AG08395 (cell line): ENCODE measurements around the gene SELENOS.
A peak's percentile ranks its signal among the peaks of the same experiment; 100 is the strongest.

Experiments used
- DNase-seq: peaks from one replicate; pipeline ENCODE4 v3.0.0; 2012; ENCODE audit warnings: mixed read lengths, low spot score

Gene SELENOS

DNA sequence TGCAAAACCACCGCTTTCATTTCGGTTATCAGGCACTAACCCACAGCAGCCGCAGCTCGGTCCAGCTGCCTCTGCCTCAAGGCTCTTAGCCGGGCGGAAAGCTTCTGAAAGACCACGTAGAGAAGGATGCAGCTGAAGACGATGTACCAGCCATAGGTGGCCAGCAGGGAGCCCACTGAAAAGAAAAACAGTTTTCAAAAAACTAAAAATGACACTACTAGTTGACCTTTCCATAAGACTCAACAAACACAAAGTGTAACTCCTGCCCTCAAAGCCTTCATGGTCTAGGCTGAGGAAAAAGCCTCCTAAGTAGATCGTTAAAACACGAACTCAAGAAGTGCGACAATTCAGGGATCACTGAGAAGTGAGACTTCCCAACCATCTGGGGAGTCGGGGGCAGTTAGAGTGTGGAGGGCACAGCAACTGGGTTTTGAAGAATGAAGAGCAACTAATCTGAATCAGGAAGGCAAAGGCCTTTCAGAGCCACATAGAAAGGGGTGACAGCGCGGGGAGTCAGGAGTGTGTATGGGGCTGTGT, 716 bp downstream of the SELENOS start:
- DNase-seq, result no peak

DNA sequence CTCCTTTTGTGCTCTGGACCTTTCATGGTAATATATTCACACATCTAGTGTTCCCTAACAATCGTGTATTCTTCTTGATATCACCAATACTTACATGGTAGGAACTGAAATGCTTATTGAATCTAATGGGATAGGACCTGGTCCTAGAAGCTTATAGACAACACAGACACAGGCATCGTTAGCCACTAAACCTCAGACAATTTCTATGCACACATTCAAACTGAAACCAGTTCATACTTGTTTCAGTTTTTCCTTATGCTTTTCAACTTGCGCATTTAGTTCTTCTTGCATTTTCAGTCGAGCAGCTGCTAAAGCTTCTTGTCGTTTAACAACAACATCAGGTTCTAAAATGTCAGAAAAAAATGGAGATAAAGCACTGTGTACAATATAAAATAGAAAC, 2.3 kb downstream of the SELENOS start:
- DNase-seq, result no peak

DNA sequence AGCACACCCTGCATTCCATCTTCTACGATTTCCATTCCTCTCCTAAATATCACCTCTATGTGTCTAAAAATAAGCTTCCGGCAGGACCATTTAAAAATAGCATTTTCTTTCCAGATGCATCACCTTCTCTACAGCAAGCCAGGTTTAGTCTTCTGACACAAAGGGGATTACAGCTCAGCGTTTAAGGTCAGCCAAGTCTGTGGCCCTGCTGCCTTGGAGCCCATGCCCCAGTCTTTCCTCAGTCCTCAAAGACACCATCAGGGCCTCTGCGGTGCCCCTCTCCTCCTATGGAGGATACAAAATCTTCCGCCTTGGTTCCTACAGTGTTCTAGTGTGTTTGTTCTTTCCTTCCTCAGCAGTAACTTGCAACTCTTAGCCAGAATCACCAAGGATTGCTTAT, 3.8 kb downstream of the SELENOS start:
- DNase-seq, result no peak

DNA sequence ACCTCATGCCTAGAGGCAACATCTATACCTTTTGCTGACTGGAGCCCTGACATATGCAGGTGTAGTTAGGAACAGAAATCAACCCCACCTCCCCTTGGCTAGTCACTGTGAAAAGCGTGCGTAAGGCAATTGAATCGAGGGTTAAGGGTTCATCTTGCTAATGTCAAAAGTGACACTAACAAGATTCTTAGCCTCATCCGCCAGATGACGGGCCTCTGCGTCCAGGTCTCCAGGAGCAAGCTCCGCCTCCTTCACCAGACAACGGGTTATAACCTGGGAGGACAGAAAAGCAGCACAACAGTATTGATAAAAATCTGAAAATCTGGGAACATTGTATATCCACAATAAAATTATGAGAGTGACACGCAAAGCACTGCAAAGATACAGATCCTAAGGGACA, 4.7 kb downstream of the SELENOS start:
- no peak for DNase-seq

DNA sequence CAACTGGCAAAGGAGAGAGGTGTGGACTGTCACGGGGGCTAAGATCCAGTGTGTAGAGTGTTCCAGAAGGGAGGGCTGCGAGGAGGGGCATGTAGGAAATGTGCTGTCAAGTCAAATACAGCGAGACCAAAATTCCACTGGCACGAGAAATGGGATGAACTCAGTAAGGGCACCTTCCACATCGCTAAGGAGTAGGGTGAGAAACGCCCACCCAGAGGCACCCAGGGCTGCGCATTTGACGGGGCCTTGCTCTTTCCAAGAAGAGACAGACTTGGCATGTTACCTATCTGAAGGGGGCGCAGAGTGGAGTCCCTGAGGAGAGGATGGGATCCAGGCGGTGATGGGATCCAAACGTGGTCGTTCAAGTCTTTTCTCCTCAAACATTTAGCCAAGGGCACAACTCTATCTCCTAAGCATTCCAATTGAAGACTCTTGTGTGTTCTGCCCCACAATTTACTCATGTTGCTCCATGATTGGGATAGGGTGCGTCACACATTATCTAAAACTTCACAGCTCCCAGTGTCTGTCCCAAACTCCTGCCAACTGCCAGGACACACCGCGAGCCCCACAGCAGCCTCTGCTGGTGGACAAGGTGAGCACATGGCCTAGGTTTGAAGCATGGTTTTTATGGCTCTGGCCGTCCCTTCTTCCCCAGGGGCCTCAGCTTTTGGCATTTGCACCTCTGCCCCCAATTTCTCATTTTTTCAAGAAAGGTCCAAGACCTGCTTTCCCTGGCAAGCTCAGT, 7.6 kb downstream of the SELENOS start:
- peak; percentile 13 for DNase-seq

DNA sequence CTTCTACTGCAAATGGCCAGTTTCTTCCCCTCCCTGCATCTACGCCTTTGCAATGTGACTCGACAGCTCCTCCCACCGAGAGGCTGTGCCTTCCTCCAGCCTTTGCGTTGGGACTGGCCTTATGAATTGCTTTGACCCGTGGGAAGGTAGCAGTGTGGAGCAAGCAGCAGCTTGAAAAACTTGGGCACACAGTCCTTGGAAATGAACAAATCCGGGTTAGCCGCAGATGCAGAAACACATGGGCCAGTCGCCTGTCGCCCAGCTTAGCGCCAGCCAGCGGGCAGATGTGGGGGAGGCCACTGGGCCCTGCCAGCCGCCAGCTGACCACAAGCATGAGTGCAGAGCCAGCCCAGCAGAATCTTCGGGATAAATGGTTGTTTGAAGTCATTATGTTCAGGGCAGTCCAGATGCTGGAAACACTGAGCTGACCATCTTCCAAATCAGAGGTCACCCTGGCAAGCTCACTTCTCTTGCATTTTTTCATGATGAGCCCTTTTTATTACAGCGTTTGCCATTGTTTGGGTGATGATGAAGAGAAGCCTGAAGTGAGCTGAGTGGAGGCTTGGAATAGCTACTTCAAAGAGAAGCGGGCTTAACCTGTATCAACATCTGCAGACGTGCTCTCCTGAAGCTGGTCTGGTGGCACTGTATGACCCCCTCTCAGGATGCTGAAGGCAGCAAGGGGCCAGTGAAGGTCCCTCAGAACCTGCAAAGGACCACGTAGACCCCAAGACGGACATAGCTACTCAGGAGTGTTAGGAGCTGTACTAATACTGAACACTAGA, 9.8 kb downstream of the SELENOS start:
- DNase-seq, result peak; percentile 94

DNA sequence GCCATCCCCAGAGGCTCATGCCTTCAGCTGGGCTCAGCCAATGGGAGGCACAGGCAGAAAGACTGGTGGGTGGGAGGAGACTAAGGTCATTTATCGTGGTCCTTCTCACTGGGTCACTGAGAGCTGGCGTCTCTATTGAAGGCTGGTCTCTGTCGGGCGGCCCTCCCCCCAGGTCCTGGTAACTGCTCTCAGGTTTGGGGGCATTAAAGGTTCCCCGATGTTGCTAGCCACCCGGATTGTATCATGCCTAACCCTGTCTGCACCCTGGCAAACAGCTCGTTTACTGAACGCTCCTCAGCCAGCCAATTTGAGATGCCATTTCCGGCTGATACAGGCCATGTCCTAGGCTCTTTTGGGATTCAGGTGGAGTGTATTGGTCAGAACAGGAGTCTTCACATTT, 10.5 kb downstream of the SELENOS start:
- no peak for DNase-seq

DNA sequence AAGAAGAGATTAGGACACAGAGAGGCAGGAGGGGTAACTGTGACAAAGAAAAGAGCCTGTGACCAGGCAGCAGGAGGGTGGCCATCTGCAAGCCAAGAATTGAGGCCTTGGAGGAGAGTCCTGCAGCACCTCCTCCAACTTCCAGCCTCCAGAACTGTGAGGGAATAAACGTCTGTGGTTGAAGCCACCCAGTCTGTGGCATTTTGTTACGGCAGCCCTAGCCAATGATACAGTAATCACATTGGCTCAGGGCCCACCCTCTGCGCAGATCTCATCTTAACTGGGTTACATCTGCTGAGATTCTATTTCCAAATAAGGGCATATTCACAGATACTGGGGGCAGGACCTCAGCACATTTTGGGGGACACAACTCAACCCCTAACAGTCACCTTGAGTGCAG, 11.3 kb downstream of the SELENOS start:
- peak; percentile 48 for DNase-seq

DNA sequence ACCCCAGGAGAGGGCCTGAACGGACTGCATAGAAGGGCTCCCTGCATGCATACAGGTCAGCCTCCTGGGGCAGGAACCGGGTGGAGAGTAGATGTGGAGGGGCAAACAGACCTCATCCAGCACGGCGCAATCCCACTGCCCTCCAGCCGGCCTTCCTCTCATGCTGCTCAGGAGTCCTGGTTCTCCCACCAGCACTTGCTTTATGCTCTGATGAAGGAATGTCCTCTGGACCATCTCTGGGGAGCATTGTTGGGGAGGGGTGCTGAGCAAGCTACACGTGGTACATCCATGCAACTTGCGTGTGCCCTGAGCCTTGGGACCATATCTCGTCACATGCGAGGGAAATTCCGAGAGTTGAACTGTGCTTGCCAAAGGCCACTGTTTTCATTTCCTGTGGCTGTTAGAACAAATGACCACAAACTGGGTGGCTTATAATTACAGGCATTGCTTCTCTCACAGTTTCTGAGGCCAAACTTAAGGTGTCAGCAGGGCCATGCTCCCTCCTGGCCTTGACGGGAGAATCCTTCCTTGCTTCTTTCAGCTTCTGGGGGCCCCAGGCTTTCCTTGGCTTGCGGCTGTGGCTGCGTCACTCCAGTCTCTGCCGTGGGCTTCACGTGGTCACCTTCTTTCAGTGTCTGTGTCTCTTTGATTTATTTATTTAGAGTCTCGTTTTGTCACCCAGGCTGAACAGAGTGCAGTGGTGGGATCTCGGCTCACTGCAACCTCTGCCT, 12.2 kb downstream of the SELENOS start:
- no peak for DNase-seq

DNA sequence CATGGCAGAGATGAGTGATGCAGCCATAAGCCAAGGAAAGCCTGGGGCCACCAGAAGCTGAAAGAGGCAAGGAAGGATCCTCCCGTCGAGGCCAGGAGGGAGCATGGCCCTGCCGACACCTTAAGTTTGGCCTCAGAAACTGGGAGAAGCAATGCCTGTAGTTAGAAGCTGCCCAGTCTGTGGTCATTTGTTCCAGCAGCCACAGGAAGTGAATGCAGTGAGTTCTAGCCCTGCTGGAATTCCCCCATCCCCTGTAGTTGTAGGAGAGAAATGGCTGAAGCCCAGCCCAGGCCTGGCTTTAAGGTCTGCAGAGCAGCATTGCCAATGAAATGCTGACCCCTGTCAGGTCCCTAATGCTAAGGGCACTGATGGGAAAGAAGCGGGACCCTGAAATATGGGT, 13.3 kb downstream of the SELENOS start:
- no peak for DNase-seq

DNA sequence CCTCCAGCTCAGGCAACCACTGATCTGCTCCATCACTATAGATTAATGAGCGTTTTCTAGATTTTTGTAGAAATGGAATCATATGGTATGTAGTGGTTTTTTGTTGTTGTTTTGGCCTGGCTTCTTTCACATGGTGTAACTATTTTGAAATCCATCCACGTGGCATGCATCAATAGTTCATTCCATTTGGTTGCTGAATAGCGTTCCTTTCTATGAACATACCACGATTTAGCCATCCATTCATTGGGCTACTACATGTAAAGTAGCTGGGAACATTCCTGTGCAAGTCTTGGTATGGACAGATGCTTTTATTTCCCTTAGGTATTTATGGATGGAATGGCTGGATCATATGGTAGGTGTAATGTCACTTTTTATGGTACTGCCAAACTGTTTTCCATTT, 14.7 kb downstream of the SELENOS start:
- DNase-seq, result peak; percentile 38

DNA sequence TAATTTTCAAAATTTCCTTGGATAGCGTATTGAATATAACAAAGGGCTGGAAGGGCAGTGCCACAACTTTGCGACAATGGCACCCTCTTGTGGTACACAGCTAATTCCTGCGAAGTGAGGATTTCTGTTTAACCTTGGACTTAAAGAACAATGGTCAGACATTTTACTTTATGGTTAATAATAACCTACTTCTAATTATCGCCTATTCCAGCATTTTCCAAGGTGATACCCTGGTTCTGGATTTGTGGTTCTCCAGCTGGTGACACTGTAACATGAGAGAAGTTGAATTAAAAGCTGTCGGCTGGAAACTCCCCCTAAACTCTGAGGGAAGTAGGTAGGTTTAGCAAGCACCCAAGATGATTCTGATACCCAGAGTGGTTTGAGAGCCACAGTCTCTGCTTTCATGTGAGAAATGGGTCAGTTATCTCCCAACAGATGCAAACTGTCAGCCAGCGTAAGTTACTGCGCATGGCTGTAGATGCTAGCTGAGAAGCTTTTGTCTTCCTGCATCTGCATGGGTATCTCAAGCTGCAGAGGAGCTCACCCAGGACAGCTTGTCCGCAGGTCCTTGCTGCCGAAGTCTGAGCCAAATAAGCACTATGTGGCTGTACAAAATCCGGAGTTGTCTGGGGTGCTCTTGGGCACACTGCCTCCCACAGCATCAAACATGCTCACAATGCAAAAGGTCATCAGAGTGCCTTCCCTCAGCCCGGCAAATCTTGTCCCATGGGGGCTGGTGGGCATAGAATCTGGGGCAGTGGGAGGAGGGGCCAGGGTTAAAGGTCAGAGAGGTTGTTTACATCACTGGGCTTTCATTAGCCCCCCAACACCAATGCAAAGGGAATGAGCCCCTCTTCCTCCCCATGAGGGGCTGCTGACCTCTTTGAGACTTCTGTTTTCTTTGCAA, 18.8 kb downstream of the SELENOS start:
- peak; percentile 68 for DNase-seq

DNA sequence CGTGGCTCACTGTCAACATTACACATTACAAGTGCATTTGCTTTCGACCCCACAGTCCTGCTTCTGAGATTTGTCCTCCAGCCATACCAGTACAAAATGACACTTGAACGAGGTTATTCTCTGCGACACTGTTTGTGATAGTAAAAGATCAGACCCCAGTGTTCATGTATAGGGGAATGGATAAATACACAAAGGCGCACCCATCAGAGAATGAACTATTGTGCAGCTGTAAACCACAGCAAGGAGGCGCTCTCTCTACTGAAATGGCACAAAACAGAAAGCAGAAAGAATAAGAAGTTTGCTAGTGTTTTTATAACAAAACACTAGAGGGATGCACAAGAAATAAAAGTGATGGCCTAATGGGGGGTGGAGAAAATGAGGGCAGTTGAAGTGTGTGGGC, 20.5 kb downstream of the SELENOS start:
- no peak for DNase-seq

DNA sequence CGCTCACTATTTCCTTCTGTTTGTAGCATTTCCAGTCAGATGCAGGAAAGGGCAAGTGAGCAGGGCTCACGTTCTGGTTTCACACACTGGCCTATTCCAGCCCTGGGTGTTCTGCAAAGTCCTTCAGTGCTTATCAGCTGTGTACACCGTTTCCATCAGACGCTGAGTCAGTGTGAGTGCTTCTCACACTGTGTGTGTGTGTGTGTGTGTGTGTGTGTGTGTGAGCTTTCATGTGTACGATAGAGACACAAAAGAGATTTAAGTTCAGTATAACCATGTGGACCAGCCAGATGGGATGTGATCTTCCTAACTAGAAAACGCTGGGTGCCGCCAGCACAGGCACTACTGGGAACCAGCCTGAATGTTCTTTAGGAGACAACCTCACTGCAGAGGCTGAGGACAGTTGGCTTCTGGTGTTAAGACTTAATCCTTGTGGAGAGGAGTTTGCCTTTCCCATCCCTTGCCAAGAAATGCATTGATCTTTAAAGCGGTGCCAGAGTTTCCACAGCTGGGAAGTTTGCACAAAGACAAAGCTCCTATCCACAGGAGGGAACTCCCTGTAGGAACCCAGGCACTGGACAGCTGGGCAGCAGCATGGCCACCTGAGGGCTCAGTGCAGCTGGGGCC, 21.6 kb downstream of the SELENOS start:
- no peak for DNase-seq

DNA sequence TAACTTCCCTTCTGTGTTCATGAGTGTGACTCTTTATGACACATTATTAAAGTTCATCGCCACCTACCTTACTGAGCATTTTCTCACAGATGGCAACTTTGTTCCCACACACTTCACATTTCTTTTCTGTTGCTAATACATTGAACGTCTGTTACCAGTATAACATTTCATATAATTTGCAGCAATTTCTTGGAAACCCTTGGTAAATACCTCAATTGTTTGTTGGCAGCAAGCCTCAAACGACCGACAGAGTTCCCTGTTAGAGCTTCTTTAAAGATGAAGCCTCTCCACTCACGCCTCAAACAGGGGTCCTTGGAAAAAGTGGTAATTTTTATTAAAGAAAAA, 22.3 kb downstream of the SELENOS start:
- DNase-seq, result no peak

DNA sequence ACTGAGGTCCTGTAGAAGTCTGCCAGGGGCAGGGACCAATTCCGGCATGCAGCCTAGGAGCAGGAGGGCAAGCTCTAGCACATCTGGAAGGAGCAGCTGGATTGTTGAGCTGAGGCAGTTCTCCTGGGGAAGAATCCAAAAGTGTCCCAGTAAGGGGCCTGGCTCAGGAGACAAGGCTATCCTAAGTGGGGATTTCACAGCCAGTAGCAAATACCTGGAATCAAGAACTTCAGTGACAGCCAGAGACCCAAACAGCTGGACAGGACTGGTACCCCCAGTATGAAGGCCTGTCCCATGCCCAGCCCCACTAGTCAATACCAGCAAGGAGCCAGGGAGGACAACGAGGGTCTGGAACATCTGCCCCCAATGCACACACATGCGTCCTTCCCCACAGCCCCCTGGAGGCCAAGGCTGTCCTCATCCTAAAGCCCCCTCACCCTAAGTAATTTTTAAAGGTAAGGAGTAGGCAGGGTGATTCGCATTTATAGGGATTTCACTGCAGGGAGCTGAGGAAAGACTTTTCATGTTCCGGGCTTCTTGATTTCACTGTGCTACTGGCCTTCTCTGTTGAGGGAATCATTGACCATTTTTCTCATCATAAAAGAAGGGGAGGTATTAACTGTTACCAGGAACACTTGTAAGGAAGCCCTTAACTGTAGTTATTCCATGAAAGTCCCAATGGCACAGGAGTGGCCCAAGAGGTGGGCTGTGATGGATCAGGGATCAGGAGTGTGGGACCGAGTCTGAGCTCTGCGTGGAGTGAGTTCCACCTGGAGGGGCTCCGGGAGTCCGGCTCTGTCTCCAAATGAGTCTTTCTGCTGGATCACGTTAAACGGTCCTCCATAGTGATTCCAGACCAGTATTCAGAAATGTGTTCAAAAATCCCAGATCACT, 22.9 kb downstream of the SELENOS start:
- no peak for DNase-seq

DNA sequence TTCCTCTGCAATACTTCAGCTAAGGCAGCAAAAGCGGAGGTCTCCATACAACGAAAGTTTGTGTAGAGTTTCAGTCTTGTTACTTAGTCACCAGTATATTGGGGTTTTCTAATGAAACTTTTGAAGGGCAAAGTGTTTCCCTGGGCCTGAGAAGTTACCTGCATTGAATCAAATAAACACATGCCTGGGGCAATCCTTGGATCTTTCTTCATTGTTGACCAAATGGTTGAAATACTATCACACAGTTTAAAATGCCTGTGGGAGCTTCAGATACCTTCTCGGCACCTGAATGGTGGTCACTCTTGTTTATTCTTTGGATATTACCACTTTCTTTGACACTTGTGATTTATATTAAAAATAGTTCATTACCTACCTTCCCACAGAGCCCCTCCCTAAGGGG, 24.4 kb downstream of the SELENOS start:
- no peak for DNase-seq

DNA sequence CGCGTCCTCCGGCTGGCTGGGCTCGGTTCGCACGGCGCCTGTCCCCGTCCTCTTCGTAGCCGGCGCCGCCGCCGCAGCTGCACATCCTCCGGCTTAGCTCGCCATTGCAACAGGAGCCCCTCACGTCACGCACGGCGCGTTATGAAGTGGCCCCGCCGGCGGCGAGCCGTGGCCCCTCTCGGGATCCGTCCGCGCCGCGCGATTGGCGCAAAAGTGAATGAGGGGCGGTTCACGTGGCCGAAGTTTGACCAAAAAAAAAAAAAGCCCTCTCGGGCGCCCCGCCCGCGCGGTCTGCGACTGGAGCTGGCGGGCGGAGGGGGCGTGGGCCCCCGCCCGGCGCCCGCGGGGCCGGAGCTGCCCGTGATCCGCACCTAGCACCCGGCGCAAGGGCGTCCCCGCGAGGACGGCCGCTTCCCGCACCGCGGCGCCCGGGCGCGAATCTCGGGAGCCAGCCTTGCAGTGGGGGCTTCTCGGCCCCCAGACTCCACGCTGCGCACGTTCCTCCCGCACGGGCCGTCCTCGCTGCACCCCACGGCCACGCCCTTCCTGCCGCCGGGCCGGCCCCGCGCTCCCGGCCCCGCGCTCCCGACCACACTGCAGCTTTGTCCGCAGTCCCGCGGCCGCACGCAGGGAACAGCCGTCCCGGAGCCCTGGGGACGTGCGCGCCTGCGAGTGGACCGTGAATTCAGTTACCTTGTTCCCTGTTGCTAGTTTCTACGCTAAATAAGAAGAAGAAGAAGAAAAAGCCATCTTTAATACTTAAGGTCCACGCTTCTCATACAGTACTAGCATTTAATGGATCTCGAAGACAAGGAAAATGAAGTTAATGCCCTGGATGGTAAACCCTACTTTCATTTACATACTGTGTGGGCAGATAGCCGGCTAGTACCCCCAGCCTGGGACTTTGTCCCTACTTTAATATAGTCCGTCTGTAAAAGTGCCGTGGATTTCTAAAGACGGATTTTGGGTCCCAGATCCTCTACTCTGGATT, 25.2 kb downstream of the SELENOS start, which contains the start of gene CHSY1:
Gene CHSY1 (minus strand): TSS at position 219 of the 991 bp plus-strand sequence. CDS start 592 bp downstream, outside the sequence.
- DNase-seq, result peak; percentile 85
